HEK293 (cell line): ENCODE data around the gene ZBTB21.
A peak's percentile ranks its signal among the peaks of the same experiment; 100 is the strongest.

ENCODE experiments used
- FEZF1 ChIP-seq: fragments of 450-650 bp; formaldehyde crosslinking; IDR thresholded peaks from 2 replicates; pipeline ENCODE4 v1.5.1; 2016; ENCODE audit warnings: missing biosample characterization, missing genetic modification characterization
- HOXD13 ChIP-seq: sonication (generic); formaldehyde crosslinking; IDR thresholded peaks from 2 replicates; pipeline ENCODE4 v1.8.0; 2022; ENCODE audit warnings: missing genetic modification reagents, borderline replicate concordance
- KLF1 ChIP-seq: fragments of 450-650 bp; formaldehyde crosslinking; IDR thresholded peaks from 2 replicates; pipeline ENCODE4 v1.5.1; 2016; ENCODE audit warnings: missing biosample characterization, missing genetic modification characterization
- KLF17 ChIP-seq: fragments of 450-650 bp; formaldehyde crosslinking; IDR thresholded peaks from 2 replicates; pipeline ENCODE4 v1.5.1; 2016; ENCODE audit warnings: missing biosample characterization, missing genetic modification characterization
- KLF7 ChIP-seq: fragments of 450-650 bp; formaldehyde crosslinking; IDR thresholded peaks from 2 replicates; pipeline ENCODE4 v1.5.1; 2016; ENCODE audit warnings: missing biosample characterization, missing genetic modification characterization, borderline replicate concordance
- MYNN ChIP-seq: fragments of 450-650 bp; formaldehyde crosslinking; IDR thresholded peaks from 2 replicates; pipeline ENCODE4 v1.5.1; 2016; ENCODE audit warnings: missing biosample characterization, missing genetic modification characterization, borderline replicate concordance
- PRDM6 ChIP-seq: fragments of 450-650 bp; formaldehyde crosslinking; IDR thresholded peaks from 2 replicates; pipeline ENCODE4 v1.5.1; 2017; ENCODE audit warnings: missing biosample characterization, missing genetic modification characterization
- SETDB1 ChIP-seq: IDR thresholded peaks from one replicate; pipeline ENCODE4 v1.6.1; 2017; ENCODE audit warnings: mild to moderate bottlenecking, low read length, moderate library complexity, mixed read lengths; ENCODE audit not compliant: insufficient read length
- SP2 ChIP-seq: fragments of 450-650 bp; formaldehyde crosslinking; IDR thresholded peaks from 2 replicates; pipeline ENCODE4 v1.5.1; 2016; ENCODE audit warnings: missing biosample characterization, missing genetic modification characterization
- SP7 ChIP-seq: fragments of 450-650 bp; formaldehyde crosslinking; IDR thresholded peaks from 2 replicates; pipeline ENCODE4 v1.5.1; 2016; ENCODE audit warnings: missing biosample characterization, missing genetic modification characterization
- YY2 ChIP-seq: fragments of 450-650 bp; formaldehyde crosslinking; IDR thresholded peaks from 2 replicates; pipeline ENCODE4 v1.5.1; 2016; ENCODE audit warnings: missing biosample characterization, missing genetic modification characterization
- ZFHX2 ChIP-seq: fragments of 450-650 bp; formaldehyde crosslinking; conservative IDR thresholded peaks from 2 replicates; pipeline ENCODE4 v1.5.1; 2016; ENCODE audit warnings: missing biosample characterization, missing genetic modification characterization
- ZFP37 ChIP-seq: fragments of 450-650 bp; formaldehyde crosslinking; IDR thresholded peaks from 2 replicates; pipeline ENCODE4 v1.5.1; 2016; ENCODE audit warnings: missing biosample characterization, missing genetic modification characterization
- ZNF112 ChIP-seq: fragments of 450-650 bp; formaldehyde crosslinking; IDR thresholded peaks from 2 replicates; pipeline ENCODE4 v1.5.0; 2017; ENCODE audit warnings: missing biosample characterization, missing genetic modification characterization
- ZNF138 ChIP-seq: fragments of 450-650 bp; formaldehyde crosslinking; IDR thresholded peaks from 2 replicates; pipeline ENCODE4 v1.5.1; 2016; ENCODE audit warnings: missing biosample characterization, missing genetic modification characterization, borderline replicate concordance
- ZNF140 ChIP-seq: fragments of 450-650 bp; formaldehyde crosslinking; IDR thresholded peaks from 2 replicates; pipeline ENCODE4 v1.5.1; 2016; ENCODE audit warnings: missing biosample characterization, missing genetic modification characterization
- ZNF155 ChIP-seq: fragments of 450-650 bp; formaldehyde crosslinking; IDR thresholded peaks from 2 replicates; pipeline ENCODE4 v1.5.1; 2016; ENCODE audit warnings: missing biosample characterization, missing genetic modification characterization
- ZNF184 ChIP-seq: fragments of 450-650 bp; IDR thresholded peaks from 2 replicates; pipeline ENCODE4 v1.5.1; 2018; ENCODE audit warnings: missing biosample characterization, mild to moderate bottlenecking, missing genetic modification characterization
- ZNF19 ChIP-seq: fragments of 450-650 bp; formaldehyde crosslinking; IDR thresholded peaks from 2 replicates; pipeline ENCODE4; 2016; ENCODE audit warnings: missing biosample characterization, missing genetic modification characterization, low read depth
- ZNF248 ChIP-seq: fragments of 450-650 bp; formaldehyde crosslinking; IDR thresholded peaks from 2 replicates; pipeline ENCODE4 v1.5.1; 2017; ENCODE audit warnings: missing biosample characterization, missing genetic modification characterization
- ZNF266 ChIP-seq: fragments of 450-650 bp; formaldehyde crosslinking; IDR thresholded peaks from 2 replicates; pipeline ENCODE4 v1.5.1; 2016; ENCODE audit warnings: missing biosample characterization, missing genetic modification characterization, low read depth
- ZNF37A ChIP-seq: fragments of 450-650 bp; IDR thresholded peaks from 2 replicates; pipeline ENCODE4 v1.5.1; 2018; ENCODE audit warnings: missing biosample characterization, missing genetic modification characterization
- ZNF391 ChIP-seq: fragments of 450-650 bp; formaldehyde crosslinking; IDR thresholded peaks from 2 replicates; pipeline ENCODE4 v1.5.1; 2016; ENCODE audit warnings: low read depth, missing biosample characterization, missing genetic modification characterization, borderline replicate concordance
- ZNF510 ChIP-seq: fragments of 450-650 bp; formaldehyde crosslinking; IDR thresholded peaks from 2 replicates; pipeline ENCODE4 v1.5.1; 2018; ENCODE audit warnings: mild to moderate bottlenecking, missing genetic modification characterization, missing biosample characterization; ENCODE audit not compliant: insufficient replicate concordance
- ZNF530 ChIP-seq: fragments of 450-650 bp; formaldehyde crosslinking; IDR thresholded peaks from 2 replicates; pipeline ENCODE4 v1.5.1; 2016; ENCODE audit warnings: low read depth, missing biosample characterization, missing genetic modification characterization
- ZNF558 ChIP-seq: fragments of 450-650 bp; formaldehyde crosslinking; IDR thresholded peaks from 2 replicates; pipeline ENCODE4 v1.5.1; 2016; ENCODE audit warnings: missing biosample characterization, missing genetic modification characterization
- ZNF571 ChIP-seq: fragments of 450-650 bp; formaldehyde crosslinking; IDR thresholded peaks from 2 replicates; pipeline ENCODE4 v1.5.0; 2017; ENCODE audit warnings: missing biosample characterization, missing genetic modification characterization
- ZNF610 ChIP-seq: fragments of 450-650 bp; formaldehyde crosslinking; IDR thresholded peaks from 2 replicates; pipeline ENCODE4 v1.5.1; 2016; ENCODE audit warnings: missing biosample characterization, missing genetic modification characterization, borderline replicate concordance
- ZNF626 ChIP-seq: fragments of 450-650 bp; sonication (Bioruptor Pico); formaldehyde crosslinking; IDR thresholded peaks from 2 replicates; pipeline ENCODE4 v1.5.1; 2018; ENCODE audit warnings: missing biosample characterization, missing genetic modification characterization, inconsistent platforms
- ZNF654 ChIP-seq: fragments of 450-650 bp; formaldehyde crosslinking; IDR thresholded peaks from 2 replicates; pipeline ENCODE4 v1.5.1; 2016; ENCODE audit warnings: low read depth, missing biosample characterization, missing genetic modification characterization
- ZNF677 ChIP-seq: fragments of 450-650 bp; IDR thresholded peaks from 2 replicates; pipeline ENCODE4 v1.5.0; 2018; ENCODE audit warnings: missing biosample characterization, mild to moderate bottlenecking, missing genetic modification characterization, moderate library complexity
- ZNF701 ChIP-seq: fragments of 450-650 bp; formaldehyde crosslinking; IDR thresholded peaks from 2 replicates; pipeline ENCODE4 v1.5.1; 2016; ENCODE audit warnings: missing biosample characterization, missing genetic modification characterization
- ZNF704 ChIP-seq: fragments of 450-650 bp; formaldehyde crosslinking; IDR thresholded peaks from 2 replicates; pipeline ENCODE4 v1.5.1; 2016; ENCODE audit warnings: missing biosample characterization, missing genetic modification characterization
- ZNF747 ChIP-seq: fragments of 450-650 bp; formaldehyde crosslinking; IDR thresholded peaks from 2 replicates; pipeline ENCODE4 v1.5.1; 2016; ENCODE audit warnings: missing biosample characterization, missing genetic modification characterization
- ZNF76 ChIP-seq: fragments of 450-650 bp; formaldehyde crosslinking; IDR thresholded peaks from 2 replicates; pipeline ENCODE4; 2016; ENCODE audit warnings: low read depth, missing biosample characterization, missing genetic modification characterization, borderline replicate concordance
- ZNF777 ChIP-seq: fragments of 450-650 bp; formaldehyde crosslinking; IDR thresholded peaks from 2 replicates; pipeline ENCODE4 v1.5.1; 2017; ENCODE audit warnings: missing biosample characterization, missing genetic modification characterization, borderline replicate concordance
- ZNF843 ChIP-seq: fragments of 450-650 bp; formaldehyde crosslinking; IDR thresholded peaks from 2 replicates; pipeline ENCODE4 v1.5.1; 2016; ENCODE audit warnings: missing biosample characterization, missing genetic modification characterization
- ZSCAN5A ChIP-seq: fragments of 450-650 bp; formaldehyde crosslinking; IDR thresholded peaks from 2 replicates; pipeline ENCODE4 v1.5.1; 2016; ENCODE audit warnings: missing biosample characterization, missing genetic modification characterization

Gene ZBTB21

GRCh38 chr21:42009831-42010506 is at the start of gene ZBTB21 (continued):
- TF ChIP-seq ZNF248 (tag by site-specific recombination), result no peak
- no peak for TF ChIP-seq ZNF677 (tag by site-specific recombination)
- no peak for TF ChIP-seq ZNF654 (tag by site-specific recombination)
- no peak for TF ChIP-seq ZNF138 (tag by site-specific recombination)
- peak; percentile 76 for TF ChIP-seq KLF17
- no peak for TF ChIP-seq PRDM6 (tag by site-specific recombination)
- no peak for TF ChIP-seq ZNF510 (tag by site-specific recombination)
- TF ChIP-seq ZNF184 (tag by site-specific recombination), result peak; percentile 69
- no peak for TF ChIP-seq YY2 (tag by site-specific recombination)
- no peak for TF ChIP-seq ZNF571
- no peak for TF ChIP-seq ZNF747 (tag by site-specific recombination)
- TF ChIP-seq ZNF19, result no peak
- TF ChIP-seq ZNF610, result peak; percentile 89; the same call in 1 of the 2 replicates
- TF ChIP-seq ZNF266 (tag by site-specific recombination), result no peak
- no peak for TF ChIP-seq ZNF155 (tag by site-specific recombination)
- TF ChIP-seq ZNF391 (tag by site-specific recombination), result no peak
- TF ChIP-seq SP7, result peak; percentile 93
- peak; percentile 86; the same call in 1 of the 2 replicates for TF ChIP-seq ZSCAN5A (tag by site-specific recombination)
- no peak for TF ChIP-seq ZNF777 (tag by site-specific recombination)
- TF ChIP-seq ZNF37A, result no peak
- no peak for TF ChIP-seq HOXD13
- no peak for TF ChIP-seq KLF7 (tag by site-specific recombination)
- TF ChIP-seq ZNF701 (tag by site-specific recombination), result no peak
- no peak for TF ChIP-seq MYNN
- no peak for TF ChIP-seq ZNF626 (tag by site-specific recombination)
- no peak for TF ChIP-seq ZFP37
- no peak for TF ChIP-seq ZNF843 (tag by site-specific recombination)
- TF ChIP-seq SETDB1, result no peak
- TF ChIP-seq SP2 (tag by site-specific recombination), result peak; percentile 49
- TF ChIP-seq FEZF1, result 0 out of 2 replicates have a peak, but pooled peaks have one; percentile 12
- no peak for TF ChIP-seq ZFHX2 (tag by site-specific recombination)
- TF ChIP-seq KLF1, result no peak; the same call in 1 of the 2 replicates
- no peak for TF ChIP-seq ZNF112 (tag by site-specific recombination)
- TF ChIP-seq ZNF76, result no peak; the same call in 1 of the 2 replicates
- no peak for TF ChIP-seq ZNF530
- TF ChIP-seq ZNF704 (tag by site-specific recombination), result no peak
- no peak for TF ChIP-seq ZNF558
- no peak for TF ChIP-seq ZNF140
